Thyroid gland (tissue), 4 donors: Measurements from ENCODE around the gene TRABD2B. TPM values are rescaled to one million over a fixed set of nuclear protein-coding genes. Genes with fewer than 3 reads are reported as not detected.

ENCODE experiments used
- DNase-seq, 2 donors: peaks; one replicate each; pipeline ENCODE4 v3.0.0-alpha.2; 2019
- H3K27ac ChIP-seq, 3 donors: fragments of 200-600 bp; sonication (generic); 1 replicate in 2 of 3; 2 replicates in 1 of 3; pipeline ENCODE4 v1.5.1; 2016 to 2019; ENCODE audit warnings: mild to moderate bottlenecking in 1 of 3, moderate library complexity in 1 of 3
- H3K27me3 ChIP-seq: fragments of 200-600 bp; sonication (generic); one replicate; pipeline ENCODE4 v1.5.1; 2019
- H3K36me3 ChIP-seq, 2 donors: fragments of 200-600 bp; sonication (generic); one replicate each; pipeline ENCODE4 v1.5.1; 2016 to 2019
- H3K4me1 ChIP-seq, 2 donors: fragments of 200-600 bp; sonication (generic); one replicate each; pipeline ENCODE4 v1.5.1; 2017 to 2019
- H3K4me3 ChIP-seq, 3 donors: fragments of 200-600 bp; sonication (generic); replicated peaks in 1 of 3; 1 replicate in 2 of 3; 2 replicates in 1 of 3; pipeline ENCODE4 v1.5.1; 2016; ENCODE audit warnings: mild to moderate bottlenecking in 1 of 3
- H3K9me3 ChIP-seq: fragments of 200-600 bp; sonication (generic); one replicate; pipeline ENCODE4 v1.5.1; 2017
- CTCF ChIP-seq, 6 experiments: fragments of 200-600 bp in 3 of 6; fragments of 450-650 bp in 3 of 6; sonication (generic) in 3 of 6; IDR thresholded peaks; one replicate each; pipeline ENCODE4 v1.5.1; 2016 to 2019; ENCODE audit warnings: antibody characterized with exemption in 6 of 6, mild to moderate bottlenecking in 2 of 6, inconsistent platforms in 1 of 6, moderate library complexity in 1 of 6
- POLR2A ChIP-seq, 2 donors: fragments of 450-650 bp; IDR thresholded peaks; one replicate each; pipeline ENCODE4 v1.6.1; 2017; ENCODE audit warnings: antibody characterized with exemption in 2 of 2, mild to moderate bottlenecking in 2 of 2, moderate library complexity in 1 of 2
- WGBS, 2 donors: methylation state at CpG; one replicate each; pipeline ENCODE4 v1.1.5; 2017; 5-methylcytosine and 5-hydroxymethylcytosine counted together
- intact Hi-C: fragments of 100-400 bp; cut with DNase I; formaldehyde crosslinking; loops from one replicate; pipeline ENCODE4 v1.15.1; 2023
- total RNA-seq, 4 donors: library from RNA; depleted of rRNA; stranded (reverse); fragments of >200 nt; gene quantifications; one replicate each; pipeline ENCODE4 v1.2.3, GENCODE V29; 2016

Gene TRABD2B
- total RNA-seq, 4 donors from 2014 or later: 0.34 to 1.1 (median 0.63) TPM

- TF ChIP-seq CTCF (IDR thresholded peaks at IDR 0.05) (no peak), POLR2A (IDR thresholded peaks at IDR 0.05) (no peak)
- Histone ChIP-seq H3K4me3 (no peak overlapping the region), H3K27me3 (no peaks in the 10 kb centered on the region), H3K4me1 (no peaks in the 10 kb centered on the region), H3K36me3 (no peaks in the 10 kb centered on the region), H3K27ac (no peak overlapping the region), H3K9me3 (no peaks in the 10 kb centered on the region)
- WGBS, 2 donors: 68 to 76% methylated on average over 13 of the region's 13 CpGs
- intact Hi-C loops: no loop called here
- no peak for DNase-seq
Measured at GRCh38 chr1:47914218-47914938, 82.8 kb downstream of the TRABD2B start.

- Histone ChIP-seq H3K4me3 (no peak overlapping the region), H3K27me3 (no peaks in the 10 kb centered on the region), H3K4me1 (no peaks in the 10 kb centered on the region), H3K36me3 (no peaks in the 10 kb centered on the region), H3K9me3 (no peaks in the 10 kb centered on the region), H3K27ac (no peak overlapping the region)
- intact Hi-C loops: no loop called here
- no peak for DNase-seq
- TF ChIP-seq POLR2A (IDR thresholded peaks at IDR 0.05) (no peak), CTCF (IDR thresholded peaks at IDR 0.05) (no peak)
- 92 to 97% methylated on average over 10 of the region's 10 CpGs for WGBS, 2 donors
Measured at GRCh38 chr1:47913225-47913823, 83.9 kb downstream of the TRABD2B start.

DNA sequence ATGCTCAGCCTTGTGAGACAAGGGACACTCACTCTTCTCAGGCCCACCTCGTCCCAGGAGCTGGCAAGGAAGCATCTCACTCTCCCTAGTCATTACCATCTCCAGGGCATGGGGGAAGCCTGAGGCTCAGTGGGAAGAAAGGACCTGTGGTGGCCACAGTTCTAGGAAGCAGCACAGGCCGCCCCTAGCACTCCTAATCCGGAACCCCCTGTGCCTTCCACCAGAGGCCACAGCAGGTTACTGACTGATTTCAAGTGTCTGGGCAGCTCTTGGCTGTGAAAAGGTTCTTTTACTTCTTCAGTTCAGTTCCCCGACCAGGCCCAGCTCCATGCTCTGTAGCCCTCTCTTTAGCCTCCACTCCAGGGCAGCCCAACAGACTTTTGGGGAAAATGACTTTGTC is 84.4 kb downstream of the TRABD2B start:
- TF ChIP-seq POLR2A (IDR thresholded peaks at IDR 0.05) (no peak), CTCF (IDR thresholded peaks at IDR 0.05) (no peak)
- Histone ChIP-seq H3K27ac (no peak overlapping the region), H3K36me3 (no peaks in the 10 kb centered on the region), H3K27me3 (no peaks in the 10 kb centered on the region), H3K9me3 (no peaks in the 10 kb centered on the region), H3K4me1 (no peaks in the 10 kb centered on the region), H3K4me3 (no peak overlapping the region)
- DNase-seq: no peak
- 60 to 67% methylated on average over 3 of the region's 4 CpGs for WGBS, 2 donors
- intact Hi-C loops: no loop called here

DNA sequence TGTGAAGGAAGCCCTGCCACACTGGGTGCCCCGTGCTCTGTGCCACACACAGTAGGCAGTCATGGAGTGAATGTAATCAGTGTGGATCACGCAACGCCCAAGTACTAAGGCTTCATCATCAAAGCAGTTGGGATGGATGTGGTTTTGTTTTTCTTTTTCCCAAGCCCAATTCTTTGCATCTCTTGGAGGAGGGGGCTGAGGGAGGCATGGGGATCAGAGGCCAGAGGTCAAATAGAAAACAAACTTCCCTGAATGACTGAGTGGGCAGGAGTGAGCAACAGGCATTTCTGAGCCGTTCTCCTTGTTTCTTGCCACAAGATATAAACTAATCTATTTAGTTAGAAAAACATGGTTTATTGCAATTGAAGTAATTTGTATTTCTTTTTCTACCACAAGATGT is 85.3 kb downstream of the TRABD2B start:
- Histone ChIP-seq H3K4me1 (peaks cover 0 to under 1% of the 10 kb centered on the region in 2 donors), H3K4me3 (no peak overlapping the region), H3K27me3 (no peaks in the 10 kb centered on the region), H3K9me3 (no peaks in the 10 kb centered on the region), H3K27ac (no peak overlapping the region), H3K36me3 (no peaks in the 10 kb centered on the region)
- intact Hi-C loops: no loop called here
- DNase-seq: no peak
- no peak for TF ChIP-seq CTCF (IDR thresholded peaks at IDR 0.05)
- no peak for TF ChIP-seq POLR2A (IDR thresholded peaks at IDR 0.05)
- WGBS, 2 donors: 85% methylated on average over 4 of the region's 4 CpGs

DNA sequence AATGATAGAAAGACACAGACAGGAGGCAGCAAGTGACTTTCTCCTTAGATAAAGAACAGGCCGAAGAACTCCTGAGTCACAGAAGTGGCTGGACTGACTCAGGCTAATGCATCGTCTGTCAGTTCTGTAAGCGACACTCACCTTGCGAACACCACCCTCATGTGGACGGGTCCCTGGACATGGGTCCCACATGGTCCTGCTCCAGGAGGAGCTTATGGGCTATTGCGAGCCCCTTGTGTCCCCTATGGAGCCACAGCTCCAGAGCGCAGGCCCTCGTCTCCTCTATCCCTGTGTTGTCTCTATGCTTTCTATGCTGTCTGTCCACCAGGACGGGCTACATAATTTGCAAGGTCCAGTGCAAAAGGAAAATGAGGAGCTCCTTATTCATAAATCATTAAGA is 85.8 kb downstream of the TRABD2B start:
- H3K36me3 ChIP-seq: no peaks in the 10 kb centered on the region
- no peaks in the 10 kb centered on the region for H3K9me3 ChIP-seq
- no peak overlapping the region for H3K4me3 ChIP-seq
- intact Hi-C loops: no loop called here
- H3K27me3 ChIP-seq: no peaks in the 10 kb centered on the region
- 95 to 97% methylated on average over 9 of the region's 9 CpGs for WGBS, 2 donors
- no peak for DNase-seq
- no peak for TF ChIP-seq CTCF (IDR thresholded peaks at IDR 0.05)
- no peak for TF ChIP-seq POLR2A (IDR thresholded peaks at IDR 0.05)
- H3K27ac ChIP-seq: no peak overlapping the region
- H3K4me1 ChIP-seq: peaks cover 0 to 6% of the 10 kb centered on the region in 2 donors
